Activated gamma-delta T cell (primary cell): ENCODE data around the gene PANK4.
A peak's percentile ranks its signal among the peaks of the same experiment; 100 is the strongest.

Source experiments
- DNase-seq: peaks from one replicate; lab custom pipeline; 2025; lab: John Stamatoyannopoulos, UW

The PANK4 gene

GRCh38 chr1:2528966-2529783 lies 2.8 kb upstream of the PANK4 start:
- no peak for DNase-seq

GRCh38 chr1:2528611-2528965 lies 2.2 kb upstream of the PANK4 start:
- no peak for DNase-seq

GRCh38 chr1:2528016-2528415 lies 1.6 kb upstream of the PANK4 start:
- DNase-seq, result no peak

GRCh38 chr1:2527556-2527860 lies 1.1 kb upstream of the PANK4 start:
- no peak for DNase-seq

GRCh38 chr1:2526824-2527555 lies 594 bp upstream of the PANK4 start:
- no peak for DNase-seq

GRCh38 chr1:2525572-2525919 lies 850 bp downstream of the PANK4 start:
- no peak for DNase-seq

- no peak for DNase-seq
Measured at GRCh38 chr1:2523891-2524609, 2.3 kb downstream of the PANK4 start.

GRCh38 chr1:2523191-2523890 lies 3.1 kb downstream of the PANK4 start:
- DNase-seq, result peak; percentile 39

GRCh38 chr1:2522230-2522629 lies 4.2 kb downstream of the PANK4 start:
- no peak for DNase-seq

- DNase-seq, result no peak
Measured at GRCh38 chr1:2520806-2521205, 5.6 kb downstream of the PANK4 start.

- DNase-seq, result no peak
Measured at GRCh38 chr1:2520206-2520605, 6.2 kb downstream of the PANK4 start.

GRCh38 chr1:2519729-2520128 lies 6.7 kb downstream of the PANK4 start:
- DNase-seq, result no peak

- no peak for DNase-seq
Measured at GRCh38 chr1:2519029-2519685, 7.2 kb downstream of the PANK4 start.

GRCh38 chr1:2518528-2518927 lies 7.9 kb downstream of the PANK4 start:
- DNase-seq, result no peak

- no peak for DNase-seq
Measured at GRCh38 chr1:2517966-2518365, 8.4 kb downstream of the PANK4 start.

- no peak for DNase-seq
Measured at GRCh38 chr1:2516946-2517345, 9.4 kb downstream of the PANK4 start.

- DNase-seq, result no peak
Measured at GRCh38 chr1:2516124-2516523, 10.3 kb downstream of the PANK4 start.

- DNase-seq, result no peak
Measured at GRCh38 chr1:2515763-2516080, 10.7 kb downstream of the PANK4 start.

- DNase-seq, result no peak
Measured at GRCh38 chr1:2514863-2515762, 11.3 kb downstream of the PANK4 start.

GRCh38 chr1:2513939-2514652 lies 12.3 kb downstream of the PANK4 start:
- no peak for DNase-seq
